Heart right ventricle (tissue), 16 donors: ENCODE measurements around the gene RNASE13. TPM values are rescaled to one million over a fixed set of nuclear protein-coding genes. Genes with fewer than 3 reads are reported as not detected.
A peak's percentile ranks its signal among the peaks of the same experiment; 100 is the strongest.

Source experiments
- ATAC-seq, 8 donors: fragments of 200-7000 bp; cut with Tn5 transposase; one replicate each; pipeline ENCODE4 v1.9.1; 2020; ENCODE audit warnings: mild to moderate bottlenecking in 8 of 8, moderate library complexity in 8 of 8, moderate number of reproducible peaks in 1 of 8
- DNase-seq, 2 donors: peaks; one replicate each; pipeline ENCODE4 v3.0.0-alpha.2; 2020
- H3K27ac ChIP-seq, 10 donors: fragments of 200-600 bp; sonication (generic) in 2 of 10; one replicate each; pipeline versions ENCODE4 v1.5.0 to v1.8.0; 2020 to 2022; ENCODE audit warnings: mild to moderate bottlenecking in 3 of 10
- H3K27me3 ChIP-seq, 7 donors: fragments of 200-600 bp; one replicate each; pipeline ENCODE4 v1.8.0; 2021 to 2022; ENCODE audit warnings: mild to moderate bottlenecking in 2 of 7
- H3K36me3 ChIP-seq, 9 donors: fragments of 200-600 bp; sonication (generic) in 1 of 9; one replicate each; pipeline versions ENCODE4 v1.5.0 to v1.8.0; 2020 to 2022; ENCODE audit warnings: mild to moderate bottlenecking in 2 of 9
- H3K4me1 ChIP-seq, 9 donors: fragments of 200-600 bp; sonication (generic) in 1 of 9; one replicate each; pipeline versions ENCODE4 v1.5.0 to v1.8.0; 2020 to 2022; ENCODE audit warnings: mild to moderate bottlenecking in 4 of 9
- H3K4me3 ChIP-seq, 10 donors: fragments of 200-600 bp; sonication (generic) in 2 of 10; one replicate each; pipeline versions ENCODE4 v1.5.0 to v1.8.0; 2020 to 2022; ENCODE audit warnings: mild to moderate bottlenecking in 7 of 10, moderate library complexity in 2 of 10
- H3K9me3 ChIP-seq, 11 donors: fragments of 200-600 bp in 10 of 11; sonication (generic) in 2 of 11; one replicate each; pipeline versions ENCODE4 v1.5.0 to v1.8.0; 2013 to 2022; ENCODE audit warnings: mild to moderate bottlenecking in 2 of 11, control low read depth in 1 of 11, moderate library complexity in 1 of 11
- CTCF ChIP-seq, 9 donors: fragments of 200-600 bp; sonication (generic) in 2 of 9; IDR thresholded peaks; one replicate each; pipeline versions ENCODE4 v1.5.0 to v1.8.0; 2021 to 2022; ENCODE audit warnings: antibody characterized with exemption in 9 of 9, mild to moderate bottlenecking in 5 of 9, moderate library complexity in 1 of 9
- WGBS, 2 donors: extraction: QIAGEN DNeasy Blood & Tissue Kit; methylation state at CpG; one replicate each; pipeline ENCODE4 v1.1.7; 2013; ENCODE audit warnings: inconsistent platforms in 1 of 2; 5-methylcytosine and 5-hydroxymethylcytosine counted together
- intact Hi-C, 10 donors: fragments of 100-400 bp; cut with DNase I; formaldehyde crosslinking; loops; one replicate each; pipeline versions ENCODE4 v1.11.1 to v1.14.2; 2022
- polyA plus RNA-seq, 2 donors: library from polyadenylated mRNA; stranded (reverse); fragments of 200-250 nt; gene quantifications; one replicate each; pipeline ENCODE4 v1.2.3, GENCODE V29; 2013
- total RNA-seq, 10 donors: library from RNA; stranded (reverse); fragmentation: NEBNext Ultra II Directional in 3 of 10; extraction: Animal tissue kit (Norgen Biotek cat#: 25700) in 3 of 10; gene quantifications; one replicate each; pipeline versions ENCODE4 v1.2.1 to v1.2.4, GENCODE V29; 2021 to 2023
- donor health status: Arrhythmogenic right ventricular cardiomyopathy.
- donor health status: ischemic (EF 13 %, LVEDD 7.1; RV severe dilation, severe dysfunction).
- donor health status: healthy with polysubstance abuse.
- donor health status: DM: no; HTN: yes; CAD: no.
- donor health status: DM: no; HTN: no; CAD: no.
- donor health status: ischemic (EF 25% LVEDD 6.9; RV normal size, moderate dysfunction).
- donor health status: ischemic (EF 25% LVEDD 5.7; RV mildly dilated, moderate dysfunction).
- donor health status: healthy.
- donor health status: DM: yes; HTN: yes; CAD: no.
- donor health status: Ischemic cardiomyopathy.
- donor health status: ischemic (EF 35%, LVEDD 5.7; RV mildly dilated, moderate dysfunction).
- donor health status: nonischemic (EF 11% LVEDD 7.7; RV severe dilation, severe dysfunction).
- donor health status: DM: yes; HTN: yes; CAD: no.
- donor health status: PGD.
- donor health status: ischemic (EF 29% LVEDD 5.4; RV normal size, mild dysfunction).
- donor health status: nonischemic (EF 23%, LVEDD 6.1; RV moderate dilation, normal function).

The RNASE13 gene
- total and polyA plus RNA-seq, 12 donors = not detected

DNA sequence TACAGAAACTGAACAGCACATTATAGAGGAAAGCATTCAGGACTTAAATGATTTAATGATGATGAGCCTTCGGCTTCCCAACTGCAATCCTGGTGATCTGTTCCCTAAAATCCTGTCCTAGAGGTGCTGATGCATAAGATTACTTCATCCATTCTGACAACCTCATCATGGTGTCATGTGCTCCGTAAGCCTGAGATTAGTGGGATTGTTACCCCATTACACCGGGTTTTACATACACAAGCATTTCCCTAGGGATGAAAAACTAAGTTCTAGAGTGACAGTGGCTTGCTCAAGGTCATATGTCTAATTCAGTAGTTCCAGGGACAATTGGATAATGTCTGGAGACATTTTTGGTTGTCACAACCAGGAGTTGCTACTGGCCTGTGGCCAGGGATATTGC lies 2.5 kb upstream of the RNASE13 start:
- 79 to 80% methylated on average over 3 of the region's 3 CpGs for WGBS, 2 donors
- no peak for TF ChIP-seq CTCF (IDR thresholded peaks at IDR 0.05)
- Histone ChIP-seq H3K4me3 (no peak overlapping the region), H3K27me3 (no peaks in the 10 kb centered on the region), H3K27ac (peak overlapping the region in 5 of 10 donors; percentile 13 to 87 (median 40)), H3K4me1 (peaks cover 7 to 30% (median 22%) of the 10 kb centered on the region in 9 donors), H3K9me3 (no peaks in the 10 kb centered on the region), H3K36me3 (no peaks in the 10 kb centered on the region)
- intact Hi-C loops = loop anchor here in 1 of 10 donors (2.0 kb wide), 1 partner anchor 22 kb away; no protein-coding TSS in a partner anchor
- DNase-seq (no peak), ATAC-seq (no peak)

DNA sequence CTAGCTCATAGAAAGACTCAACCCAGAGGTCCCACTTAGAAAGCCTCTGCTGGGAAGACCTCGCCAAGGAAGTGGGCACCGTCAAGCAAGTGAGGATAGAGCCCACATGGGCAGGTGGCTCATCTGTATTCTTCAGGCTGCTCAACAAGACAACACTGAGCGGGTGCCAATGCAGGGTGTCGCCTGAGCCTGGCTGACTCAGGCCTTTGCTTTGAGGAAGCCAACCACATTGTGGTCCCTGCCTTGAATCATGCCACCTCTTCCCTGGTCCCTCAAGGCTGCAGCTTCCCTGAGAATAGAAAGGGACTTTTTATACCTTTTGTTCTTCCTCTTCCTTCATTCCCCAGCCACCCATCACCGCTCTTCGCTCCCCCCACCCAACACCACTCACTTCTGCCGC lies 2.1 kb upstream of the RNASE13 start:
- Histone ChIP-seq H3K27ac (peak overlapping the region in 5 of 10 donors; percentile 13 to 87 (median 40)), H3K9me3 (no peaks in the 10 kb centered on the region), H3K4me3 (no peak overlapping the region), H3K4me1 (peaks cover 7 to 30% (median 22%) of the 10 kb centered on the region in 9 donors), H3K36me3 (no peaks in the 10 kb centered on the region), H3K27me3 (no peaks in the 10 kb centered on the region)
- WGBS, 2 donors = 93 to 95% methylated on average over 7 of the region's 7 CpGs
- DNase-seq (no peak), ATAC-seq (no peak)
- TF ChIP-seq CTCF (IDR thresholded peaks at IDR 0.05) = no peak
- intact Hi-C loops = loop anchor here in 1 of 10 donors (2.0 kb wide), 1 partner anchor 22 kb away; no protein-coding TSS in a partner anchor

GRCh38 chr14:21033133-21033698 lies 1.4 kb downstream of the RNASE13 start:
- ATAC-seq (no peak), DNase-seq (no peak)
- Histone ChIP-seq H3K27me3 (no peaks in the 10 kb centered on the region), H3K4me3 (no peak overlapping the region), H3K4me1 (peaks cover 0 to 10% (median 3%) of the 10 kb centered on the region in 9 donors), H3K9me3 (no peaks in the 10 kb centered on the region), H3K27ac (no peak overlapping the region), H3K36me3 (no peaks in the 10 kb centered on the region)
- intact Hi-C loops = no loop called here
- WGBS, 2 donors = 89% methylated on average over 4 of the region's 4 CpGs
- no peak for TF ChIP-seq CTCF (IDR thresholded peaks at IDR 0.05)

DNA sequence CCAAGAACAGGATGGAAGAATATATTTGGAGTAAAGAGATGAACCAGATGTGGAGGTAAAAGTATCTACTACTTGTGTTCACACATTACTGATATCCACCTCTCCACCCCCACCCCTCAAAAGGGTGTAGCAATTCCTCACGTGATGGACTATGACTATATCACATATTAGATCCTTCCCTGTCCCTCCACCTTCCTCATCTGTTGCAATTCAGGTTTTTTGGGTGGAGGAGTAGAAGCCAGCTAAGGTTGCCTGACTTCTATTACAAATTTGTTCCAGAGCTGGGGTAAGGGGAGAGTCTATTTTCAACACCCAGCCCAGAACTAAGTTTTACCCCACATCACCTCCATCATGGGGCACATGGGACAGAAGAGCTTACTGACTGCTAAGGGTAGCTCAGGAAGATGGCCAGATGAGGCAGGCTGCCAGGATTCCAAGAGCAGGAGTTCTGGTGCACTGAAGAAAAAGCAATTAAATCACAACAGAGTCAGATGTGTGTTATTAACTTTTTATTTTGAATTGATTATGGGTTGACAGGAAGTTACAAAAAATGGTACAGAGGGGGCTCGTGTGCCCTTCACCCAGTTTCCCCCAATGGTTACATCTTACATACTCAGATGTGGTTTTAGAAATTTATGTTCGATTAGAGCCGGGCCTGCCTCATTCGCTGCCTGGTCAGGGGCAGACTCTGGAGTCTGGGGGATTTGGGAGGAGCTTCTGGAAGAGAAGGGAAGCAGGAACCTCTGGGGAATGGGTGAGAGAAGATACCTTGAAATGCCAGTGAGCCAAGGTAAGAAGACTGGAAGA lies 2.1 kb downstream of the RNASE13 start:
- WGBS, 2 donors = 86 to 92% methylated on average over 5 of the region's 5 CpGs
- no peak overlapping the region for H3K4me3 ChIP-seq
- H3K9me3 ChIP-seq = no peaks in the 10 kb centered on the region
- H3K27ac ChIP-seq = no peak overlapping the region
- ATAC-seq (no peak), DNase-seq (no peak)
- peaks cover 0 to 3% (median 0%) of the 10 kb centered on the region in 9 donors for H3K4me1 ChIP-seq
- no peak for TF ChIP-seq CTCF (IDR thresholded peaks at IDR 0.05)
- no peaks in the 10 kb centered on the region for H3K36me3 ChIP-seq
- intact Hi-C loops = no loop called here
- no peaks in the 10 kb centered on the region for H3K27me3 ChIP-seq
